Smooth muscle cell (in vitro differentiated cells): ENCODE measurements around the gene SH3BP5. TPM values are rescaled to one million over a fixed set of nuclear protein-coding genes. Genes with fewer than 3 reads are reported as not detected.

ENCODE experiments used
- DNase-seq: peaks from one replicate; lab custom pipeline; 2025; ENCODE audit not compliant: unreplicated experiment; lab: John Stamatoyannopoulos, UW
- H2AFZ ChIP-seq: fragments of 200-600 bp; sonication (generic); 2 replicates; pipeline ENCODE4 v1.6.0; 2016; ENCODE audit warnings: antibody characterized with exemption, low read depth, mild to moderate bottlenecking
- H3F3A ChIP-seq: fragments of 200-600 bp; sonication (generic); 2 replicates; pipeline ENCODE4 v1.6.0; 2017; ENCODE audit warnings: antibody characterized with exemption, low read depth
- H3K27ac ChIP-seq: fragments of 200-600 bp; sonication (generic); 2 replicates; pipeline ENCODE4 v1.5.1; 2016; ENCODE audit warnings: low read depth, mild to moderate bottlenecking
- H3K27me3 ChIP-seq: fragments of 200-600 bp; sonication (generic); 2 replicates; pipeline ENCODE4 v1.6.1; 2016; ENCODE audit warnings: low read depth, mild to moderate bottlenecking
- H3K36me3 ChIP-seq: fragments of 200-600 bp; sonication (generic); 2 replicates; pipeline ENCODE4 v1.5.1; 2016; ENCODE audit warnings: low read depth
- H3K4me1 ChIP-seq: fragments of 200-600 bp; sonication (generic); 2 replicates; pipeline ENCODE4 v1.5.1; 2016; ENCODE audit warnings: low read depth
- H3K4me2 ChIP-seq: fragments of 200-600 bp; sonication (generic); 2 replicates; pipeline ENCODE4 v1.6.0; 2016; ENCODE audit warnings: mild to moderate bottlenecking
- H3K4me3 ChIP-seq: fragments of 200-600 bp; sonication (generic); 2 replicates; pipeline ENCODE4 v1.5.1; 2016; ENCODE audit warnings: mild to moderate bottlenecking
- H3K79me2 ChIP-seq: fragments of 200-600 bp; sonication (generic); 2 replicates; pipeline ENCODE4 v1.6.0; 2016; ENCODE audit warnings: low read depth, mild to moderate bottlenecking
- H3K9ac ChIP-seq: fragments of 200-600 bp; sonication (generic); 2 replicates; pipeline ENCODE4 v1.6.0; 2016; ENCODE audit warnings: low read depth
- H3K9me3 ChIP-seq: fragments of 200-600 bp; sonication (generic); replicated peaks from 2 replicates; pipeline ENCODE4 v1.5.1; 2016; ENCODE audit warnings: low read depth
- H4K20me1 ChIP-seq: fragments of 200-600 bp; sonication (generic); 2 replicates; pipeline ENCODE4 v1.6.0; 2016; ENCODE audit warnings: low read depth
- CTCF ChIP-seq: fragments of 200-600 bp; sonication (generic); IDR thresholded peaks from 2 replicates; pipeline ENCODE4 v1.5.1; 2017; ENCODE audit warnings: borderline replicate concordance, mild to moderate bottlenecking, antibody characterized with exemption; ENCODE audit not compliant: insufficient read depth, poor library complexity, severe bottlenecking
- WGBS: methylation state at CpG from one replicate; pipeline ENCODE4 v1.1.7; 2016; ENCODE audit warnings: low lambda C conversion rate; 5-methylcytosine and 5-hydroxymethylcytosine counted together
- polyA plus RNA-seq: library from polyadenylated mRNA; unstranded; fragments of >200 nt; fragmentation: Nextera tagmentation; extraction: Ambion mirVana; gene quantifications from 2 replicates; pipeline ENCODE4 v1.2.1, GENCODE V29; 2016
- total RNA-seq: library from RNA; depleted of rRNA; stranded (reverse); fragments of >200 nt; gene quantifications from 2 replicates; pipeline ENCODE4 v1.2.3, GENCODE V29; 2014

Gene SH3BP5
- total and polyA plus RNA-seq, 2 experiments from 2014 or later = 10.7 to 12.7 TPM

GRCh38 chr3:15310491-15311370, 21.7 kb downstream of the SH3BP5 start:
- peak overlapping the region; percentile 36 for H3K9ac ChIP-seq
- no peaks in the 10 kb centered on the region for H3K27me3 ChIP-seq
- H3K4me2 ChIP-seq = peak overlapping the region; percentile 54
- no peaks in the 10 kb centered on the region for H4K20me1 ChIP-seq
- WGBS = 36% methylated on average over 6 of the region's 6 CpGs
- H3K27ac ChIP-seq = peak overlapping the region; percentile 81
- peaks cover 53% of the 10 kb centered on the region for H3K79me2 ChIP-seq
- no peak for TF ChIP-seq CTCF
- no peaks in the 10 kb centered on the region for H3K9me3 ChIP-seq
- DNase-seq = no peak
- peaks cover 31% of the 10 kb centered on the region for H3F3A ChIP-seq
- no peak overlapping the region for H2AFZ ChIP-seq
- no peak overlapping the region for H3K4me3 ChIP-seq
- peaks cover 60% of the 10 kb centered on the region for H3K4me1 ChIP-seq
- H3K36me3 ChIP-seq = no peaks in the 10 kb centered on the region

GRCh38 chr3:15309662-15310335, 22.6 kb downstream of the SH3BP5 start:
- Histone ChIP-seq H3K79me2 (peaks cover 54% of the 10 kb centered on the region), H3K9me3 (no peaks in the 10 kb centered on the region), H4K20me1 (no peaks in the 10 kb centered on the region), H3K9ac (peak overlapping the region; percentile 36), H3K4me2 (peak overlapping the region; percentile 54), H3K36me3 (no peaks in the 10 kb centered on the region), H3F3A (peaks cover 31% of the 10 kb centered on the region), H3K4me3 (no peak overlapping the region), H3K27ac (peak overlapping the region; percentile 81), H3K4me1 (peaks cover 66% of the 10 kb centered on the region), H3K27me3 (no peaks in the 10 kb centered on the region), H2AFZ (no peak overlapping the region)
- DNase-seq = no peak
- no peak for TF ChIP-seq CTCF
- WGBS = 62% methylated on average over 6 of the region's 6 CpGs

GRCh38 chr3:15307580-15307979, 24.8 kb downstream of the SH3BP5 start:
- Histone ChIP-seq H3K27me3 (no peaks in the 10 kb centered on the region), H3K79me2 (peaks cover 41% of the 10 kb centered on the region), H4K20me1 (no peaks in the 10 kb centered on the region), H3K36me3 (no peaks in the 10 kb centered on the region), H3K4me1 (peaks cover 53% of the 10 kb centered on the region), H2AFZ (no peak overlapping the region), H3K9me3 (no peaks in the 10 kb centered on the region), H3K4me3 (no peak overlapping the region), H3K9ac (no peak overlapping the region), H3K4me2 (no peak overlapping the region), H3F3A (peaks cover 31% of the 10 kb centered on the region), H3K27ac (peak overlapping the region; percentile 33)
- WGBS = 92% methylated on average over 11 of the region's 11 CpGs
- no peak for TF ChIP-seq CTCF
- DNase-seq = no peak
